Measurements from ENCODE around the gene HOMER1. TPM values are rescaled to one million over a fixed set of nuclear protein-coding genes. Genes with fewer than 3 reads are reported as not detected.
"Not testable (repeated sequence)": the region's sequence is repeated elsewhere in the genome, so short reads cannot be mapped to it uniquely, and the experiment has no call there.

The HOMER1 gene
- total RNA-seq, 1 donor from 2014 or later: 174 TPM

DNA sequence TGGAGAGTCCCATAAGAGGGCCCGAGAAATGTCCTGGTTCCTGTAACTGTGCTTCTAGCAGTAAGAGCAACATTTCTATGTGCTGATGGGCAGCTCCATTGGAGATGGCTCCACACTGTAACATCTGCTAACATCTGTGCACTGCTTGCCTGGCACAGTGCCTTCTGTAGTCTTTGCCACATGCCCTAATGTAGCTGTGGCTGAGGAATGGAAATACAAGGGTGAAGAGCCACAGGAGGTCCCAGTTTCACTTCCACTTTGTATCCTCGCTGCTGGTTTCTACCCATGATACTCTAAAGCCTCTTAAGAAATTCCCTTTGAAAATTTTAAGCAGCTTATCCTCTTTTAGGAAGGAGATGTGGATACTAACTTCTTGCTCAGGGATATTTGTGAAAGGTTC lies 97.4 kb downstream of the HOMER1 start:
- no peak for DNase-seq

DNA sequence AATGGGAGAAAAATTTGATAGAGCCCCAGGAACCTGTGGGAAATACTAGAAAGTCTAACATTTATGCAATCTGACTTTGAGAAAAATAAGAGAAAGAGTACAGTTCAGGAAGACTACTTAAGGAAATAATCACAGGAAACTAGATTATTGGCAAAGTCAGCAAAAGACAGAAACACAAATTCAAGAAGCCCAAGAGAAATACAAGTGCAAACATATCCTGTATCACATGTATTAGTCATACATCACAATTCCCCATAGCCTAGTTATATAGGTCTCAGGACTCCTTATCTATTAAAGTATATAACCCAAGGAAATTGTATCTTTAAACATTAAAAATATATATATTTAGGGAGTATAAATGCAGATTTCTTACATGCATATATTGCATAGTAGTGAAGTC lies 100.8 kb downstream of the HOMER1 start:
- no peak for DNase-seq

DNA sequence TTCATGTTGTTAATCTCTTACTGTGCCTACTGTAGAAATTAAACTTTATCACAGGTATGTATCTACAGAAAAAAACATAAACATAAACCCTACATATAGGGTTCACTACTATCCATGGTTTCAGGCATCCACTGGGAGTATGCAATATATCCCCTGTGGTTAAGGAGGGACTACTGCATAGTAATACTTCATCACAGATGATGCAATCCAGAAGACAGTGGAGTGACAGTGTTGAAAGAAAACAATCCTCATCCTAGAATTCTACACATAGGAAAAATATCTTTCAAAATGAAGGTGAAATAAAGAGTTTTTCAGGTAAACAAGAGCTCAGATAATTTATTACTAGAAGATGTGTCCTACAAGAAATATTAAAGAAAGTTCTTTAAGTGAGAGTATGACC lies 105.9 kb downstream of the HOMER1 start:
- DNase-seq: no peak

DNA sequence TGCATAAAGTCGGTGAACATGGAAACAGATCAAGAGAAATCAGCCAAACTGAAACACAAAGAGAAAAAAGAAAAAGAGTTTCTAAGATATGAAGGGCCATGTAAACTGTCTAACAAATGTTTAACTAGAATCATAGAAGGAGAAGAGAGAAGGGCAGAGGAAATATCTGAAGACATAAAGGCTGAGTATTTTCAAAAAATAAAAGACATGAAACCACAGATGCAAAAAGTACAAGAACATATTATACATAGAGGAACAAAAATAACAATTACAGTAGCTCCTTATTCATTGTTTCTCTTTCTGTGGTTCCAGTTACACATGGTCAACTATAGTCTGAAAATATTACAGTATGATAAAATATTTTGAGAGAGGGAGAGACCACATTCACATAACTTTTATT lies 106.3 kb downstream of the HOMER1 start:
- DNase-seq: no peak

DNA sequence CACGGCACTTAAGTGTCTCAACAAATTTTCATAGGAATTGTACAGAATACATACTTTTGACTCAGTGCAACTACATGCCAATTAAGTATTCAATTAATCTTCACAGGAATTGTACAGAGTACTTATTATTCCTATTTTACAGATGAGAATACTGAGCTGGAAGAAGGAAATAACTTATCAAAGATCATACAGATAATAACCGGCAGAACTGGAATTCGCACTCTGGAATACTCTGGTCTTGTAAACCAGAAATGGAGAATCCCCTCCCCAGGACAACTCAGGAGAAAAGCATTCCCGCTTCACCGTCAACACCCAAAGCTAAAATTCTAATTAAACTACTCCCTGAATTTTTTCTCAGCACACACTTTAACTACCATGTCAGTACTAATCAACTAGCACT lies 112.7 kb downstream of the HOMER1 start:
- DNase-seq: no peak

DNA sequence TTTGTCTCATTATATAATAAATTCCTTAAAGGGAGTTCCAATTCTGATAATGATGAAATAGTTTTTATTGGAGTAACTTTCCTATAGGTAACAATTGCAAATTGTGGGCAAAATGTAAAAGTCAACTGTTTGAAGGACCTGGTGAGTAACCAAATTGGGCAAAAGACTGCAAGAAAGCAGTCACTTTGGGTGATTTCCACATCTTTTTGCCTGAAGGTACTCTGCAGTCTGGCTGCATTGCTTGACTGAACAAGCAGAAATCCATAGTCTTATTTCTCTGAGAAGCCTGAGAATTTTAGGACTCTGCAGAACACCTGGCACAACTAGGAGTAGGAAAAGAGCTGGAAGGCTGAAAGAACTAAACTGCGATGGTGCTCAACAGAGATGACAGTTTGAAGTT lies 114.9 kb downstream of the HOMER1 start:
- no peak for DNase-seq

DNA sequence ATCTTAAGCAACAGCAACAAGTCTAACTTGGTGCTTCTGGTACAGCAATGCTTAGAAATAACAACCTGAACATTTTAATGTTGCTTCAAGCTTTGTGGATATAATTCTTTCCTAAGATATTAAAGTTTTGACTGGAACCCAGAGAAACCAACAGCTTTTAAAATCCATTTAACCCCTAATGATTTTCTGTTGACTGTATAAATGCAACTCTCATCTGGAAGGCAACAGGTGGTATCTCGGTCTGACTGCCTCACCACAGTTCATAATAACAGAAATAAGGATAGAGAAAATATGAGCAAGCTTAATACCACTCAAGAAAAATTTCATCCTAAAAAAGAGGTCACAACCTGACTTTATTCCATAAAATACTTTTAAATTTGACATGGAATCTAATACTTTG lies 116.9 kb downstream of the HOMER1 start:
- DNase-seq: no peak

DNA sequence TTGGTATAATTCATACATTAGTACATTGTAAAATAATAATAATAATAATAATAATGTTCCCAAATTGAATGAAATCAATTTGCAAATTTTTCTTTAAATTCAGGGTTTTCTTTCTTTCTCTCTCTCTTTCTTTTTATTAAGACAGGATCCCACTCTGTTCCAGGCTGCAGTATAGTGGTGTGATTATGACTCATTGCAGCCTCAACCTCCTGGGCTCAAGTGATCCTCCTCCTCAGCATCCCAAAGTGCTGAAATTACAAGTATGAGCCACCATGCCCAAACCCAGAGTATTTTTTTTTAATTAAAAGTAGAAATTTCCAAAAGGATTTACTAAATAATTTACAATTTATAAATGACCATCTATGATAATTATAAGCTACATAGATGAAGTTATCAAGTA lies 117.7 kb downstream of the HOMER1 start:
- DNase-seq: no peak

DNA sequence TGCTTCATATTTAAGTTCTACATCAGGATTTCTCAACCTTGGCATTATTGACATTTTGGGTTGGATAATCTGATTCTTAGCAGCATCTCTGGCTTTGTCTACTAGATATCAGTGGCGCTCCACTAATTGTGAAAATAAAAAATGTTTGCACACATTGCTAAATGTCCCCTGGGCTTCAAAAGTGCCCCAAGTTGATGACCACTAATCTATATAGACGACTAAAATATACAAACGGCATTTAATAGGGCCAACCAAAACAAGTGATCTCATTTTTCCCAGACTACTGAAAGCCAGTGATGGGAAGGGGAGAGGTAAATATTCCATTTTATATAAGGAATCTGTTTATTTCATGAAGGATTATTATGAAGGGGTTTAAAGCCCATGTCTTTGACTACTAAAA lies 118.6 kb downstream of the HOMER1 start:
- no peak for DNase-seq

DNA sequence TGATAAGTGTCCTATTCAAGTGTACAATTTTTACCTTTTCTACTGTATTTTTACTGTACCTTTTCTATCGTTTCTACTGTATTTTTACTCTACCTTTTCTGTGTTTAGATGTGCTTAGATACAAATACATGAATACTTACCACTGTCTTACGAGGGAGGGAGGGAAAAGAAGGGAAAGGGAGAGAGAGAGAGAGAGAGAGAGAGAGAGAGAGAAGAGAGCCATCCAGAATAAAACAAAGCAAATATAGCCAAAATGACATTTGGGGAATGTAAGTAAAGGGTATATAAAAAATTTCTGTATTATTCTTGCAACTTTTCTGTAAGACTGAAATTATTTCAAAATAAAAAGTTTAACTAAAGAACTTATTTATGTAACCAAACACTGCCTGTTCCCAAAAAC lies 121.2 kb downstream of the HOMER1 start:
- DNase-seq: no peak

DNA sequence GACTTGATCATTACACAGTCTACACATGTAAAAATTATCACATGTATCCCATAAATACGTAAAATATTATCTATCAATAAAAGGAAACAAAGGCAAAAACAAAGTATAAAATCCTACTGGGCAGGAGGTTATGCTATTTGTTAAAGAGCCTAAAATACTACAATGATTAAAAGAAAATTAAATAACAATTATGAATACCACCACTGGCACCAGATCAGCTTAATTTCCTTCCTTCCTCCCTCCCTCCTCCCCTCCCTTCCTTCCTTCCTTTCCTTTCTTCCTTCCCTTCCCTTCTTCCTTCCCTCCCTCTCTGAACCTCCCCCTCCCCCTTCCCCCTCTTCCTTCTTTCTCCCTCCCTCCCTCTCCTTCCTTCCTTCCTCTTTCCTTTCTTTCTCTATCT lies 127.3 kb downstream of the HOMER1 start:
- no peak for DNase-seq

DNA sequence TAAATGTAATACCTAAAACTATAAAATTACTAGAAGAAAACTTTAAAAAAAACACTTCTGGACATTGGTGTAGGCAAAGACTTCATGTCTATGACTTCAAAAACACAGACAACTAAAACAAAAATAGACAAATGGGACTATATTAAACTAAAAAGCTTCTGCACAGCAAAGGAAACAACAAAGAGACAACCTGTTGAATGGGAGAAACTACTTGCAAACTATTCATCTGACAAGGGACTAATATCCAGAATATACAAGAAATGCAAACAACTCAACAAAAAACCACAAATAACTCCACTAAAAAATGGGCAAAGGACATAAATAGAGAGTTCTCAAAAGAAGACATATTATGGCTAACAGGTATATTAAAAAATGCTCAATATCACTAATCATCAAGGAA lies 128.8 kb downstream of the HOMER1 start:
- not testable (repeated sequence) for DNase-seq

DNA sequence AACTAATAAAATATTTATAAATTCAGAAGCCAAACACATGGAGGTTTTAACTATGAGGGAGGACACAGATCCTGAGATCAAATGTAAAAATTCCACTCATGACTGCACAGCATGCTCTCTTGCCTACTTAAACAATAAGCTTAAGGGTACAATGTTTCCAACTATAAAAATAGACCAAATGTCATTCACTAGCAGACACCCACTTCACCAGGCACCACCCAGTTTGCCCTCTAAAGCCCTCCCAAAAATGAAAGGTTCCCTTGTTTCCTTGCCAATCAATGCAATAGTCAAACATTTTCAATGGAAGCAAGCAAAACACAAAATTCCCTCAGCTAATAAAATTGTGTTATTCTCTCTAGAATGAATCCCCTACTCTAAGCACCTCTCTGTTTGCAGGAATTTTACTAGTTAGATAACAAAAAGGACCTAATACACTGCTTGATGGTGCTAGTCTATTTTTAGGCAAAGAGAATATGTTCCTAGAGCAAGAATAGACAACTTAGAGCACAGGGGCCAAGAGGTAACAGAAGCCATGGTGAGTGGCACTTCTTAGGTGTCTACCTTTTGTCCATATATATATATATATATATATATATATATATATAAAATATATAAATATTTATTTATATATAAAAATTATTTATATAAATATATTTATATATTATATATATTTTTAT lies 135.3 kb downstream of the HOMER1 start:
- no peak for DNase-seq

DNA sequence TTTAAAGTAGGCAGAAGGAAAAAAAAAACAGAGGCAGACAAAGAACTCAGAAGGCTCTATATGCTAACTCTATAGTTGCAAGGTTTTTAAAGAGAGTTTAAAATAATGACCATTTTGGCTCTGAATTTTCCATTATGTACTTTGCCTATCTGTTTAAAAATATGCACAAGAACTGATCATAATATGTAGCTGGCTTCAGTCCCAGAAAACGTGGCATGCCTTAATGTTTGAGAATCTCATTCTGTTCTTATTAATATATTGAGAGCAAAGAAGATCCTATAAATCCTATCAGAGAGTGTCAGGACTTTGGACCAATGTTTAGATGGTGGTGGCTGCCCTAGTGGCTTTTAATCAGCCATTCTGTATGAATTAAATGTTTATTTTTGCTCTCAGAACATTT lies 156.5 kb downstream of the HOMER1 start:
- no peak for DNase-seq

DNA sequence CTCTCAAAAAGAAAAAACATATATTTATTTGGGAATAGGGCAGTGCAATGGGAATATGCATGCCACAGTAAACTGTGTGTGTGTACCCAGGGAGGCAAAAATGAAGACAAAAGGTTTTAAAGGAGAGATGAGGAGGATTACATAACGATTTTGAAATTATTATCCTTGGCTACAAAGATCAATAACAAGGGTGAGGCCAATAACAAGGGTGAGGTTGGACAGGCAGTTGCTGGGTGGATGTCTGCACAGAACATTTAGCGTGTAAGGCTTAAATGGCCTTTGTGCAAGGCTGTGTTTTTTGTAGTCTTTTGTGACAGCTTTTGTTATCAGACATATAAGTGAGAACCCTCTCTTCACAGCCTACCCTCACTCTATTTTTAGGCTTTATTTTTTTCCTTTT lies 164.1 kb downstream of the HOMER1 start:
- DNase-seq: no peak

DNA sequence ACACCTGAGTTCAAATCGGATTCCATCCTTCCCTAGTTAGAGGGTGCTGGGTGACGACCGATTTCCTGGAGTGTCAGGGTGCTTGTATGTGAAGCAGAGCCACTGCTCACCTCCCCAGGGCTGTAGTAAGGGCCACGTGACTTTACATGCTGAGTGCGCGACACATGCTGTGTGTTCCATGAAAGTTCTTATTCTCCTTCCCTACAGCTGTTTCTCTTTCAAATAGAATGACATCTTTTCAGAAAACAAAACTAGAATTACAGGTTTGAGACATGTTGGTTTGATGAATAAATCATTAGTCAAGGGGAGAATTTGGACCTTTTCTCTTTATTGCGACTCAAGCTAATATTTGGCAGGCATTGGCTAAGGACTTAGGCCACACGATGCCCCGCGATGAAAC lies 164.9 kb downstream of the HOMER1 start:
- no peak for DNase-seq

DNA sequence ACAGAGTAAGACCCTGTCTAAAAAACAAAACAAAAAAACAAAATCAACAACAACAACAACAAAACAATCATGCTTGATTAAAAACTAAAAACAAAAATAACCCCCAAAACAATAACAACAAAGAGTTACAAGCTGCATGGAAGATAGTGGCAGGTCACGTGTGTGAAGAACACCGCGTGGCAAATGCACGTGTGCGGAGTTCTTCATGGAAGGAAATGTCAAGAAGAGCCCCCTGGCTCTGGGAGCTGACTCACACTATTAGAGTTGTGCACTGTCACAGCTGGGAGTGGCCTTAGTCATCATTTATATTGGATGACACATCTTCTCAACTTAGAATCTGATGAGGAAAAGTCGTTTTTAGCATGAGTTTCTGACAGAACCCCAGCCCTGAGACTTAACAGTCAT lies 167.5 kb downstream of the HOMER1 start:
- DNase-seq: no peak

DNA sequence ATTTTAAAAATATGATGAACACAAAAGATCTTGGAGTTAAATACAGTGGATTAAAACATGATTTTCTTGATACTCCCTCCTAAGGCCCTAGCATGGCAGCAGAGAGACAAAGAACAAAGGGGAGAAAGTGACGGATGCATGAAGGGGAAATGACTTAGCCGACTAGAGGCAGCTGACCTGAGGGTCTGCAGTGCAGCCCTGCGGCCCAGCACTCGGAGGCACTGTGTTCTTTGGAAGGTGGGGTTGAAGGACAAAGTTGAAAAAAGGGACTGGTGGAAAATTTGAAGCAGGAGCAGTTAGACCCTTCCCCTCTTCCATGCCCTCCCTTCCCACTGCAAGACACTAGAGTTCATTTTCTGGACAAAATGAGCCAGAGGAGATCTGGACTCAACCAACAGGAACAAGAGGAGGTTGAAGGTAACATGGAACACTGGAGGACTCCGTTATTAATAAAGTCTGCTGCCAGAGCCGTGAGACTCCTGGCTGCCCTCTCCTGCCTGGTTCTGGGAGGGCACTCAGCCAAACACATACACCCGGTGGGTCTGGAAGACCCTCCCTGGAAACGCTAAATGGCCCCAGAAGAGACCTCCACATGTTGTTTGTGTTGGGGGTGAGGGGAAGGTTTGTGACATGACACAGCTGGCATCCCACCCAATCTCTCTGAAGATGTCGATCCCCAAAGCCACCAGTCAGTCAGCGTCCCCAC lies 179.9 kb downstream of the HOMER1 start:
- DNase-seq: no peak

DNA sequence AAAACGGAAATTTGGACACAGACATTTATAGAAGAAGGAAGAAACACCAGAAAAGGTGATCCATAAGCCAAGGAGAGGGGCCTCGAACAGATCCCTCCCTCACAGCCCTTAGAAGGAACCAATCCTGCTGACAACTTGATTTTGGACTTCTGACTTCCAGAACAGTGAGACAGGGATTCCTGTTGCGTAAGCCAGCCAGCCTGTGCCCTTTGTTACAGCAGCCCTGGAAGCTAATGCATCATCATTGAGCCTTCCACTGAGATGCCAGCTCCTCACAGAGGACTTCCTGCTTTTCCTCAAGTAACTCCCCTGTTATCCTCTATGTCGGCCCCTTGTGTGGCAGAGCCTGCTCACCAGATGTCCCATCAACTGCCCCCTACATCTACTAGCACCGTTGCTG lies 183.9 kb downstream of the HOMER1 start:
- DNase-seq: no peak

DNA sequence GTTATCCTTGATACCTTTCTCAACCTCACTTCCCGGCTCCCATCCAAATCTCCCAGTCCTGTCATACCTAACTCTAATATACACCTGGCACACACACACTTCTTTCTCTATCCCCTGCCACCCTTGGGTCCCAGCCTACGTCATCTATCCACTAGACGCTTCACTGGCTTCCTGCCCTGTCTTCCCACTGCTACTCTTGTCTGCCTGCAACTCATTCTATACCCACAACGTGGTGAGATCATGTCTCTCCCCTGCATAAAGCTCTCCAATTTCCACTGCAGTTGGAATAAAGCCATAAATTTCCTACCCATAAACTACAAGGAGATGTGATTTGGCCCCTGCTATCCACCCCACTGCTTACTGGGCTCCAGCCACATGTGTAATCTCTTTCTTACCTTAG lies 184.5 kb downstream of the HOMER1 start:
- DNase-seq: no peak
